H9 (cell line): ENCODE measurements around the gene NEDD4. TPM values are rescaled to one million over a fixed set of nuclear protein-coding genes. Genes with fewer than 3 reads are reported as not detected.

Experiments
- DNase-seq: peaks from one replicate; pipeline ENCODE4 v3.0.0-alpha.2; 2017
- H2AFZ ChIP-seq: one replicate; pipeline ENCODE4 v1.6.1; 2013; ENCODE audit warnings: mild to moderate bottlenecking, low read length, control low read depth, moderate library complexity
- H2AK5ac ChIP-seq: 2 replicates; pipeline ENCODE4 v1.6.1; 2013; ENCODE audit warnings: low read length, control low read depth, mixed read lengths; ENCODE audit not compliant: insufficient read length
- H2BK120ac ChIP-seq: one replicate; pipeline ENCODE4 v1.6.1; 2013; ENCODE audit warnings: low read depth, mild to moderate bottlenecking, low read length, control low read depth, inconsistent platforms; ENCODE audit not compliant: poor library complexity, severe bottlenecking
- H2BK12ac ChIP-seq: 2 replicates; pipeline ENCODE4 v1.6.1; 2013; ENCODE audit warnings: low read length, control low read depth, mixed read lengths, low read depth; ENCODE audit not compliant: insufficient read length
- H2BK15ac ChIP-seq: 2 replicates; pipeline ENCODE4 v1.6.1; 2013; ENCODE audit warnings: low read depth, low read length, control low read depth
- H2BK20ac ChIP-seq: one replicate; pipeline ENCODE4 v1.6.1; 2013; ENCODE audit warnings: low read depth, mild to moderate bottlenecking, low read length, control low read depth, inconsistent platforms; ENCODE audit not compliant: poor library complexity, severe bottlenecking
- H2BK5ac ChIP-seq: 2 replicates; pipeline ENCODE4 v1.6.1; 2013; ENCODE audit warnings: low read length, control low read depth, mixed read lengths; ENCODE audit not compliant: insufficient read length
- H3K14ac ChIP-seq: 2 replicates; pipeline ENCODE4 v1.6.1; 2013; ENCODE audit warnings: low read length, control low read depth; ENCODE audit not compliant: insufficient read depth
- H3K18ac ChIP-seq: 2 replicates; pipeline ENCODE4 v1.6.1; 2013; ENCODE audit warnings: low read depth, mild to moderate bottlenecking, mixed read lengths, low read length, control low read depth; ENCODE audit not compliant: insufficient read length
- H3K23ac ChIP-seq: 2 replicates; pipeline ENCODE4 v1.6.1; 2013; ENCODE audit warnings: low read length, control low read depth, mixed read lengths, low read depth; ENCODE audit not compliant: insufficient read length
- H3K23me2 ChIP-seq: 2 replicates; pipeline ENCODE4 v1.6.1; 2013; ENCODE audit warnings: low read depth, mild to moderate bottlenecking, mixed read lengths, low read length, control low read depth; ENCODE audit not compliant: insufficient read length, poor library complexity, severe bottlenecking
- H3K27ac ChIP-seq: 2 replicates; pipeline ENCODE4 v1.5.1; 2013; ENCODE audit warnings: low read length, control low read depth, mixed read lengths, low read depth; ENCODE audit not compliant: insufficient read length
- H3K27me3 ChIP-seq: 2 replicates; pipeline ENCODE4 v1.6.1; 2013; ENCODE audit warnings: low read length, control low read depth, inconsistent platforms; ENCODE audit not compliant: insufficient read depth
- H3K4ac ChIP-seq: 2 replicates; pipeline ENCODE4 v1.6.1; 2013; ENCODE audit warnings: low read depth, mild to moderate bottlenecking, control low read depth, inconsistent platforms, low read length, moderate library complexity
- H3K4me1 ChIP-seq: 2 replicates; pipeline ENCODE4 v1.6.1; 2013; ENCODE audit warnings: low read length, control low read depth, inconsistent platforms; ENCODE audit not compliant: insufficient read depth
- H3K4me2 ChIP-seq: 2 replicates; pipeline ENCODE4 v1.6.1; 2013; ENCODE audit warnings: low read length, control low read depth, mixed read lengths; ENCODE audit not compliant: insufficient read length, insufficient read depth
- H3K56ac ChIP-seq: 2 replicates; pipeline ENCODE4 v1.6.1; 2013; ENCODE audit warnings: low read depth, mild to moderate bottlenecking, mixed read lengths, low read length, control low read depth; ENCODE audit not compliant: insufficient read length
- H3K79me1 ChIP-seq: 2 replicates; pipeline ENCODE4 v1.6.1; 2013; ENCODE audit warnings: low read depth, mild to moderate bottlenecking, moderate library complexity, low read length, control low read depth, inconsistent platforms; ENCODE audit not compliant: insufficient read depth, poor library complexity, severe bottlenecking
- H3K79me2 ChIP-seq: 2 replicates; pipeline ENCODE4 v1.6.1; 2013; ENCODE audit warnings: low read length, control low read depth, inconsistent platforms; ENCODE audit not compliant: insufficient read depth
- H3K9ac ChIP-seq: 2 replicates; pipeline ENCODE4 v1.6.1; 2013; ENCODE audit warnings: low read length, control low read depth, mixed read lengths; ENCODE audit not compliant: insufficient read length; ENCODE audit errors: extremely low read depth
- H3K9me3 ChIP-seq: one replicate; pipeline ENCODE4 v1.6.1; 2013; ENCODE audit warnings: low read depth, low read length, inconsistent platforms; ENCODE audit not compliant: control insufficient read depth
- H3T11ph ChIP-seq: one replicate; pipeline ENCODE4 v1.6.1; 2013; ENCODE audit warnings: mild to moderate bottlenecking, low read length, control low read depth, inconsistent platforms
- H4K20me1 ChIP-seq: one replicate; pipeline ENCODE4 v1.6.1; 2013; ENCODE audit not compliant: control insufficient read depth, insufficient read length, insufficient read depth
- H4K5ac ChIP-seq: 2 replicates; pipeline ENCODE4 v1.6.1; 2013; ENCODE audit warnings: low read depth, mild to moderate bottlenecking, mixed read lengths, low read length, control low read depth; ENCODE audit not compliant: insufficient read length
- H4K8ac ChIP-seq: replicated peaks from 2 replicates; pipeline ENCODE4 v1.6.1; 2013; ENCODE audit warnings: low read length, control low read depth, mixed read lengths, low read depth; ENCODE audit not compliant: insufficient read length
- H4K91ac ChIP-seq: 2 replicates; pipeline ENCODE4 v1.6.1; 2013; ENCODE audit warnings: low read depth, mild to moderate bottlenecking, moderate library complexity, mixed read lengths, low read length, control low read depth; ENCODE audit not compliant: insufficient read length
- H3K27ac Mint-ChIP-seq, 3 experiments: 2 replicates in 2 of 3; 3 replicates in 1 of 3; pipeline ENCODE4 v1.8.0; 2020 to 2021; ENCODE audit warnings: mixed read lengths in 3 of 3, mild to moderate bottlenecking in 1 of 3, moderate library complexity in 1 of 3
- H3K27me3 Mint-ChIP-seq: 2 replicates; pipeline ENCODE4 v1.8.0; 2021; ENCODE audit warnings: low read depth, mild to moderate bottlenecking, moderate library complexity, mixed read lengths
- H3K36me3 Mint-ChIP-seq, 3 experiments: 2 replicates in 2 of 3; 3 replicates in 1 of 3; pipeline ENCODE4 v1.8.0; 2020 to 2021; ENCODE audit warnings: low read depth in 3 of 3, mixed read lengths in 3 of 3; ENCODE audit not compliant: insufficient read depth in 1 of 3
- H3K4me1 Mint-ChIP-seq, 2 experiments: 2 replicates each; pipeline ENCODE4 v1.8.0; 2020; ENCODE audit warnings: mixed read lengths in 2 of 2
- H3K4me3 Mint-ChIP-seq, 2 experiments: 2 replicates in 1 of 2; 3 replicates in 1 of 2; pipeline ENCODE4 v1.8.0; 2020 to 2021; ENCODE audit warnings: mild to moderate bottlenecking in 2 of 2, mixed read lengths in 2 of 2, moderate library complexity in 1 of 2
- H3K9me3 Mint-ChIP-seq, 2 experiments: 2 replicates in 1 of 2; 3 replicates in 1 of 2; pipeline ENCODE4 v1.8.0; 2020; ENCODE audit warnings: mild to moderate bottlenecking in 2 of 2, mixed read lengths in 2 of 2, moderate library complexity in 1 of 2
- CTCF ChIP-seq: fragments of 200-600 bp; sonication (generic); conservative IDR thresholded peaks from 3 replicates; pipeline ENCODE4 v1.8.0; 2021; ENCODE audit warnings: antibody characterized with exemption, mild to moderate bottlenecking
- WGBS: extraction: QIAGEN DNeasy Blood & Tissue Kit; methylation state at CpG from one replicate; pipeline ENCODE4 v1.1.7; 2013; ENCODE audit warnings: missing lambda C conversion rate, low lambda C conversion rate, mixed read lengths; ENCODE audit not compliant: insufficient read length; ENCODE audit errors: extremely low coverage; 5-methylcytosine and 5-hydroxymethylcytosine counted together
- total RNA-seq: library from RNA; stranded (reverse); gene quantifications from 2 replicates; pipeline ENCODE4 v1.2.1, GENCODE V29; 2021

Gene NEDD4
- total RNA-seq, 1 experiment from 2014 or later: 9.6 TPM

GRCh38 chr15:55912982-55913381, 80.4 kb downstream of the NEDD4 start:
- Histone ChIP-seq H4K5ac (no peak overlapping the region), H2BK15ac (no peak overlapping the region), H3K18ac (no peak overlapping the region), H3K9ac (no peak overlapping the region), H2BK5ac (no peak overlapping the region), H3K56ac (no peak overlapping the region), H4K8ac (no peak overlapping the region), H3K23ac (no peak overlapping the region), H3K4me2 (no peak overlapping the region), H3K9me3 (no peaks in the 10 kb centered on the region), H3K23me2 (no peaks in the 10 kb centered on the region), H3K4me1 (no peaks in the 10 kb centered on the region), H3K79me1 (no peaks in the 10 kb centered on the region), H4K20me1 (no peaks in the 10 kb centered on the region), H2BK120ac (no peak overlapping the region), H3K79me2 (no peaks in the 10 kb centered on the region), H2BK20ac (no peak overlapping the region), H3K4ac (no peak overlapping the region), H3T11ph (no peak overlapping the region), H4K91ac (no peak overlapping the region), H2AFZ (no peak overlapping the region), H3K14ac (no peak overlapping the region), H3K27me3 (no peaks in the 10 kb centered on the region), H2AK5ac (no peak overlapping the region), H3K27ac (no peak overlapping the region), H2BK12ac (no peak overlapping the region)
- no peaks in the 10 kb centered on the region for H3K36me3 Mint-ChIP-seq
- no peak for DNase-seq
- no peak for TF ChIP-seq CTCF
- no peaks in the 10 kb centered on the region for H3K27me3 Mint-ChIP-seq
- H3K4me3 Mint-ChIP-seq: no peak overlapping the region
- no CpG with 5 or more reads among the region's 2 CpGs for WGBS
- H3K27ac Mint-ChIP-seq: no peak overlapping the region
- H3K9me3 Mint-ChIP-seq: no peaks in the 10 kb centered on the region
- H3K4me1 Mint-ChIP-seq: peaks cover 3 to 4% of the 10 kb centered on the region in 2 experiments; a peak in 1 of 4 replicates
